HepG2 (cell line): ENCODE data around the gene CDH13. TPM values are rescaled to one million over a fixed set of nuclear protein-coding genes. Genes with fewer than 3 reads are reported as not detected.

Experiments
- ATAC-seq: fragments of 200-7000 bp; cut with Tn5 transposase; 3 replicates; pipeline ENCODE4 v1.9.1; 2020; ENCODE audit warnings: mild to moderate bottlenecking, moderate library complexity
- BruUV-seq: library from RNA; stranded (reverse); fragments of 400-500 nt; replicated peaks from 2 replicates; lab custom pipeline; 2021; lab: Mats Ljungman, UMichigan
- CTCF ChIA-PET: fragments of 300-600 bp; formaldehyde crosslinking; extraction: SDS; loops from one replicate; lab custom pipeline; 2021; ENCODE audit warnings: low total read pairs, inconsistent platforms, low intra/inter-chr PET ratio; lab: Yijun Ruan, JAX
- POLR2A ChIA-PET: fragments of 350-600 bp; sonication (Branson Sonifier 250); formaldehyde crosslinking; loops from one replicate; lab custom pipeline; 2020; ENCODE audit warnings: antibody characterized with exemption, inconsistent platforms; lab: Yijun Ruan, JAX
- DNase-seq: peaks from one replicate; pipeline ENCODE4 v3.0.0-alpha.2; 2015; ENCODE audit warnings: low spot score
- FAIRE-seq: peaks from 3 replicates; lab custom pipeline; 2011; peaks lifted over from hg19 to GRCh38; lab: Jason Lieb, UNC
- H2AFZ ChIP-seq: one replicate; pipeline ENCODE4 v1.6.1; 2011; ENCODE audit warnings: low read length, inconsistent platforms
- H3K27ac ChIP-seq: fragments of 300-600 bp; 3 replicates; pipeline ENCODE4 v1.8.0; 2011; ENCODE audit warnings: mixed run types, mild to moderate bottlenecking, mixed read lengths, low read length, inconsistent platforms; ENCODE audit not compliant: insufficient read depth; ENCODE audit errors: extremely low read length
- H3K27me3 ChIP-seq, 2 experiments: fragments of 200-600 bp in 1 of 2; 2 replicates in 1 of 2; 3 replicates in 1 of 2; pipeline versions ENCODE4 v1.6.0 to v1.8.0; 2011; ENCODE audit warnings: low read length in 2 of 2, mild to moderate bottlenecking in 2 of 2, moderate library complexity in 2 of 2, inconsistent platforms in 1 of 2; ENCODE audit not compliant: insufficient read depth in 2 of 2, control insufficient read depth in 1 of 2
- H3K36me3 ChIP-seq, 2 experiments: fragments of 200-600 bp in 1 of 2; replicated peaks in 1 of 2; 2 replicates in 1 of 2; 3 replicates in 1 of 2; pipeline versions ENCODE4 v1.5.1 to v1.8.0; 2011; ENCODE audit warnings: low read length in 2 of 2, inconsistent platforms in 1 of 2; ENCODE audit not compliant: insufficient read depth in 2 of 2, control insufficient read depth in 1 of 2
- H3K4me1 ChIP-seq: 2 replicates; pipeline ENCODE4 v1.5.1; 2012; ENCODE audit warnings: low read length, inconsistent platforms; ENCODE audit not compliant: insufficient read depth
- H3K4me2 ChIP-seq: 2 replicates; pipeline ENCODE4 v1.6.0; 2011; ENCODE audit warnings: low read depth, low read length, inconsistent platforms
- H3K4me3 ChIP-seq, 3 experiments: fragments of 200-600 bp in 1 of 3; sonication (generic), shearing (Covaris generic) in 1 of 3; replicated peaks in 1 of 3; 2 replicates each; pipeline ENCODE4 v1.5.1; 2011 to 2016; ENCODE audit warnings: low read length in 3 of 3, inconsistent platforms in 2 of 3, low read depth in 2 of 3, mild to moderate bottlenecking in 2 of 3, control low read depth in 1 of 3, mixed read lengths in 1 of 3; ENCODE audit not compliant: insufficient read depth in 1 of 3
- H3K79me2 ChIP-seq: one replicate; pipeline ENCODE4 v1.6.1; 2011; ENCODE audit warnings: low read length, inconsistent platforms; ENCODE audit not compliant: insufficient read depth
- H3K9ac ChIP-seq: 2 replicates; pipeline ENCODE4 v1.6.0; 2011; ENCODE audit warnings: mild to moderate bottlenecking, low read depth, low read length, inconsistent platforms; ENCODE audit not compliant: insufficient read depth
- H3K9me3 ChIP-seq: 2 replicates; pipeline ENCODE4 v1.5.1; 2012; ENCODE audit warnings: mild to moderate bottlenecking, low read length
- H4K20me1 ChIP-seq: 2 replicates; pipeline ENCODE4 v1.6.0; 2011; ENCODE audit warnings: inconsistent platforms, mild to moderate bottlenecking, low read length, moderate library complexity; ENCODE audit not compliant: insufficient read depth
- AHR ChIP-seq: IDR thresholded peaks from 2 replicates; pipeline ENCODE4 v1.6.1; 2018; ENCODE audit warnings: missing genetic modification reagents, missing compliant biosample characterization
- CBX5 ChIP-seq: sonication (generic); formaldehyde crosslinking; IDR thresholded peaks from 2 replicates; pipeline ENCODE4 v1.4.0; 2020; ENCODE audit warnings: missing genetic modification reagents, borderline replicate concordance
- CCDC6 ChIP-seq: sonication (generic); formaldehyde crosslinking; IDR thresholded peaks from 2 replicates; pipeline ENCODE4 v1.8.1; 2022; ENCODE audit warnings: mild to moderate bottlenecking, missing genetic modification reagents, moderate library complexity
- CHD4 ChIP-seq: fragments of 200-600 bp; sonication (generic); IDR thresholded peaks from 2 replicates; pipeline ENCODE4 v1.7.0; 2017; ENCODE audit warnings: mild to moderate bottlenecking, low read length, borderline replicate concordance
- GATAD1 ChIP-seq: IDR thresholded peaks from 2 replicates; pipeline ENCODE4 v1.6.1; 2016; ENCODE audit warnings: missing genetic modification reagents, missing compliant biosample characterization
- HMG20A ChIP-seq: IDR thresholded peaks from 2 replicates; pipeline ENCODE4 v1.6.1; 2016; ENCODE audit warnings: borderline replicate concordance
- MATR3 ChIP-seq: sonication (generic); formaldehyde crosslinking; IDR thresholded peaks from 2 replicates; pipeline ENCODE4 v1.4.0; 2020; ENCODE audit warnings: missing genetic modification reagents
- MED1 ChIP-seq: sonication (generic); formaldehyde crosslinking; IDR thresholded peaks from 2 replicates; pipeline ENCODE4 v1.4.0; 2020; ENCODE audit warnings: missing genetic modification reagents
- MIER2 ChIP-seq: IDR thresholded peaks from 2 replicates; pipeline ENCODE4 v1.6.1; 2016; ENCODE audit warnings: missing biosample characterization, missing genetic modification reagents
- MTF1 ChIP-seq: sonication (generic); formaldehyde crosslinking; IDR thresholded peaks from 2 replicates; pipeline ENCODE4 v1.5.0; 2020; ENCODE audit warnings: missing genetic modification reagents
- REXO4 ChIP-seq: sonication (generic); formaldehyde crosslinking; IDR thresholded peaks from 2 replicates; pipeline ENCODE4 v1.8.0; 2022; ENCODE audit warnings: missing genetic modification reagents, mild to moderate bottlenecking, borderline replicate concordance
- STAT6 ChIP-seq: sonication (generic); formaldehyde crosslinking; IDR thresholded peaks from 2 replicates; pipeline ENCODE4 v1.4.0; 2020; ENCODE audit warnings: missing genetic modification reagents, mild to moderate bottlenecking, borderline replicate concordance
- THAP7 ChIP-seq: sonication (generic); formaldehyde crosslinking; IDR thresholded peaks from 2 replicates; pipeline ENCODE4 v1.8.1; 2023; ENCODE audit warnings: mild to moderate bottlenecking, missing genetic modification reagents
- ZBTB34 ChIP-seq: sonication (generic); formaldehyde crosslinking; IDR thresholded peaks from 2 replicates; pipeline ENCODE4 v1.8.0; 2022; ENCODE audit warnings: mild to moderate bottlenecking, missing genetic modification reagents
- ZNF362 ChIP-seq: sonication (generic); formaldehyde crosslinking; IDR thresholded peaks from 2 replicates; pipeline ENCODE4 v1.4.0; 2020; ENCODE audit warnings: missing genetic modification reagents, mild to moderate bottlenecking, borderline replicate concordance
- ZNF674 ChIP-seq: sonication (generic); formaldehyde crosslinking; IDR thresholded peaks from 2 replicates; pipeline ENCODE4 v1.5.0; 2020; ENCODE audit warnings: low read depth, mild to moderate bottlenecking, missing genetic modification reagents
- WGBS: methylation state at CpG from one replicate; pipeline ENCODE4 v1.1.6; 2017; ENCODE audit warnings: low lambda C conversion rate; 5-methylcytosine and 5-hydroxymethylcytosine counted together
- in situ Hi-C: cut with HindIII; loops from 2 replicates; pipeline ENCODE4 v1.10.0; 2017; ENCODE audit warnings: low pct_unique_long_range_greater_than_20kb; ENCODE audit not compliant: extremely low pct_ligation_motif_present
- intact Hi-C: fragments of 100-400 bp; cut with micrococcal nuclease; formaldehyde crosslinking; loops from one replicate; pipeline ENCODE4 v1.10.0; 2022; ENCODE audit not compliant: unreplicated experiment
- polyA plus RNA-seq, 8 experiments: library from polyadenylated mRNA; depleted of rRNA in 3 of 8; stranded (reverse) in 7 of 8; unstranded in 1 of 8; fragments of >200 nt; fragmentation: Illumina TruSeq in 4 of 8; extraction: Trizol in 4 of 8; gene quantifications; 2 replicates each; pipeline versions ENCODE4 v1.2.1 to v1.2.3, GENCODE V29; 2011 to 2016; ENCODE audit warnings: low read depth in 4 of 8, missing spikeins in 1 of 8, mixed read lengths in 1 of 8; ENCODE audit not compliant: insufficient read depth in 1 of 8
- total RNA-seq, 5 experiments: library from RNA; depleted of rRNA; stranded (reverse); fragments of >200 nt; fragmentation: Illumina TruSeq; extraction: Trizol; gene quantifications; 2 replicates each; pipeline ENCODE4 v1.2.3, GENCODE V29; 2016; ENCODE audit warnings: low read depth in 1 of 5
- TF ChIP-seq, protein P1 (sequence below): sonication (generic); formaldehyde crosslinking; IDR thresholded peaks from 2 replicates; pipeline ENCODE4 v1.4.0; 2020; ENCODE audit warnings: mild to moderate bottlenecking, low read depth, missing genetic modification reagents
- TF ChIP-seq, protein P2 (sequence below): sonication (generic); formaldehyde crosslinking; IDR thresholded peaks from 2 replicates; pipeline ENCODE4 v1.5.1; 2020; ENCODE audit warnings: mild to moderate bottlenecking, moderate library complexity, missing genetic modification reagents

CDH13 gene
- total and polyA plus RNA-seq, 2 of the 13 experiments (the other 11 are each of a cell fraction or from before 2014, with no cell fraction given), result not detected

DNA sequence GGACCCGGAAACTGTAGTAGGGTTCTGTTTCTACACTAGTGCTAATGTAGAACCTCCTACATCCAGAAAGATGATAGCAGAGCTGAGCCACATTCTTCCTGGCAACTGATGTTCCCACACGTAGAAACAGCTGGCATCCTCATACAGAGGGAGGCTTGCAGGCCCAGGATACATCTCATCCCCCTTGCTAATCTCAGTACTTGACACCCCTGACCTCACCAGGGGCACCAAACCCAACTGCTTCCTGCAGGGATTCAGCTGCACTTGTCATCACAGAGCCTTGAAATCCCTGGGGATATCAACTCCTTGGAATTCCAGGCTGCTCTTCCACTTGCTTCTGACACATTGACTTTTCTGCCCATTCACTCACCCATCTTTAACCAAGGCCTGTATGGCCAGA lies 1105.8 kb downstream of the CDH13 start:
- intact Hi-C loops (no loop called here), in situ Hi-C loops (no loop called here)
- FAIRE-seq, result no peak
- ATAC-seq, result no peak
- H3K36me3 ChIP-seq, result no peaks in the 10 kb centered on the region
- no peak overlapping the region for H3K4me3 ChIP-seq
- H3K79me2 ChIP-seq, result no peaks in the 10 kb centered on the region
- H3K27ac ChIP-seq, result no peak overlapping the region
- no peak for DNase-seq
- no peaks in the 10 kb centered on the region for H4K20me1 ChIP-seq
- no TSS peak for BruUV-seq
- ChIA-PET CTCF (no interaction called here), POLR2A (no interaction called here)
- no peak overlapping the region for H2AFZ ChIP-seq
- H3K9ac ChIP-seq, result no peak overlapping the region
- 9% methylated on average over 2 of the region's 2 CpGs for WGBS
- no peak overlapping the region for H3K4me2 ChIP-seq
- peaks cover 15% of the 10 kb centered on the region; the same call in 1 of the 2 replicates for H3K9me3 ChIP-seq
- peaks cover 0 to 11% of the 10 kb centered on the region in 2 experiments; a peak in 2 of 5 replicates for H3K27me3 ChIP-seq
- TF ChIP-seq REXO4 (CRISPR knock-in tag) (no peak), CBX5 (CRISPR knock-in tag) (no peak), STAT6 (CRISPR knock-in tag) (no peak), ZNF362 (CRISPR knock-in tag) (no peak), ZBTB34 (CRISPR knock-in tag) (no peak), CCDC6 (CRISPR knock-in tag) (no peak), MIER2 (CRISPR knock-in tag) (no peak), MED1 (no peak), HMG20A (CRISPR knock-in tag) (no peak), THAP7 (CRISPR knock-in tag) (no peak), ZNF674 (CRISPR knock-in tag) (no peak), CHD4 (no peak), MATR3 (CRISPR knock-in tag) (no peak), MTF1 (CRISPR knock-in tag) (no peak), AHR (CRISPR knock-in tag) (no peak), GATAD1 (CRISPR knock-in tag) (no peak)
- TF ChIP-seq, protein P1, sequence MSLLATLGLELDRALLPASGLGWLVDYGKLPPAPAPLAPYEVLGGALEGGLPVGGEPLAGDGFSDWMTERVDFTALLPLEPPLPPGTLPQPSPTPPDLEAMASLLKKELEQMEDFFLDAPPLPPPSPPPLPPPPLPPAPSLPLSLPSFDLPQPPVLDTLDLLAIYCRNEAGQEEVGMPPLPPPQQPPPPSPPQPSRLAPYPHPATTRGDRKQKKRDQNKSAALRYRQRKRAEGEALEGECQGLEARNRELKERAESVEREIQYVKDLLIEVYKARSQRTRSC, result no peak
- TF ChIP-seq, protein P2, sequence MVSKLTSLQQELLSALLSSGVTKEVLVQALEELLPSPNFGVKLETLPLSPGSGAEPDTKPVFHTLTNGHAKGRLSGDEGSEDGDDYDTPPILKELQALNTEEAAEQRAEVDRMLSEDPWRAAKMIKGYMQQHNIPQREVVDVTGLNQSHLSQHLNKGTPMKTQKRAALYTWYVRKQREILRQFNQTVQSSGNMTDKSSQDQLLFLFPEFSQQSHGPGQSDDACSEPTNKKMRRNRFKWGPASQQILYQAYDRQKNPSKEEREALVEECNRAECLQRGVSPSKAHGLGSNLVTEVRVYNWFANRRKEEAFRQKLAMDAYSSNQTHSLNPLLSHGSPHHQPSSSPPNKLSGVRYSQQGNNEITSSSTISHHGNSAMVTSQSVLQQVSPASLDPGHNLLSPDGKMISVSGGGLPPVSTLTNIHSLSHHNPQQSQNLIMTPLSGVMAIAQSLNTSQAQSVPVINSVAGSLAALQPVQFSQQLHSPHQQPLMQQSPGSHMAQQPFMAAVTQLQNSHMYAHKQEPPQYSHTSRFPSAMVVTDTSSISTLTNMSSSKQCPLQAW, result no peak
- H3K4me1 ChIP-seq, result no peaks in the 10 kb centered on the region
